GM12878 (cell line): ENCODE data around the gene PHF2. TPM values are rescaled to one million over a fixed set of nuclear protein-coding genes. Genes with fewer than 3 reads are reported as not detected.

Source experiments
- ATAC-seq: fragments of 200-7000 bp; cut with Tn5 transposase; 3 replicates; pipeline ENCODE4 v1.9.1; 2020; ENCODE audit warnings: mild to moderate bottlenecking, moderate library complexity
- BruUV-seq: library from RNA; stranded (reverse); fragments of 400-500 nt; replicated peaks from 2 replicates; lab custom pipeline; 2021; lab: Mats Ljungman, UMichigan
- CTCF ChIA-PET: fragments of 300-600 bp; sonication (Branson Sonifier 250); formaldehyde crosslinking; extraction: SDS; loops from one replicate; lab custom pipeline; 2021; ENCODE audit warnings: inconsistent platforms; lab: Yijun Ruan, JAX
- POLR2A ChIA-PET: fragments of 350-600 bp; formaldehyde crosslinking; extraction: SDS; loops from one replicate; lab custom pipeline; 2021; ENCODE audit warnings: inconsistent platforms; lab: Charles Lee
- RAD21 ChIA-PET: fragments of 300-600 bp; sonication (Branson Sonifier 250); formaldehyde crosslinking; loops from one replicate; lab custom pipeline; 2023; ENCODE audit warnings: antibody characterized with exemption; ENCODE audit not compliant: unreplicated experiment; lab: Charles Lee
- SMC1A ChIA-PET: fragments of 300-600 bp; sonication (Branson Sonifier 250); formaldehyde crosslinking; loops from one replicate; lab custom pipeline; 2023; ENCODE audit not compliant: unreplicated experiment, uncharacterized antibody; lab: Charles Lee
- DNase-seq: peaks from one replicate; pipeline ENCODE4 v3.0.0-alpha.2; 2011; ENCODE audit warnings: low read depth, low spot score
- FAIRE-seq: peaks from 3 replicates; lab custom pipeline; 2011; peaks lifted over from hg19 to GRCh38; lab: Jason Lieb, UNC
- H2AFZ ChIP-seq: 2 replicates; pipeline ENCODE4 v1.6.0; 2011; ENCODE audit warnings: low read depth, low read length, control low read depth; ENCODE audit not compliant: control insufficient read depth
- H3K27ac ChIP-seq: 2 replicates; pipeline ENCODE4 v1.5.1; 2011; ENCODE audit warnings: control low read depth; ENCODE audit not compliant: control insufficient read depth, insufficient read depth
- H3K27me3 ChIP-seq, 2 experiments: replicated peaks in 1 of 2; 2 replicates each; pipeline versions ENCODE4 v1.6.0 to v1.6.1; 2011; ENCODE audit warnings: low read length in 1 of 2; ENCODE audit not compliant: control insufficient read depth in 2 of 2, insufficient read depth in 2 of 2
- H3K36me3 ChIP-seq, 2 experiments: 2 replicates each; pipeline ENCODE4 v1.5.1; 2011; ENCODE audit warnings: low read length in 1 of 2; ENCODE audit not compliant: control insufficient read depth in 2 of 2, insufficient read depth in 2 of 2
- H3K4me1 ChIP-seq: 2 replicates; pipeline ENCODE4 v1.6.1; 2011; ENCODE audit warnings: mild to moderate bottlenecking, low read length, moderate library complexity, mixed read lengths; ENCODE audit not compliant: control insufficient read depth, insufficient read depth
- H3K4me2 ChIP-seq: 2 replicates; pipeline ENCODE4 v1.6.0; 2011; ENCODE audit warnings: control low read depth; ENCODE audit not compliant: control insufficient read depth, insufficient read depth
- H3K4me3 ChIP-seq: fragments of 200-600 bp; sonication (generic); 2 replicates; pipeline ENCODE4 v1.5.1; 2016
- H3K79me2 ChIP-seq: 2 replicates; pipeline ENCODE4 v1.6.0; 2011; ENCODE audit warnings: low read length; ENCODE audit not compliant: control insufficient read depth, insufficient read depth
- H3K9ac ChIP-seq: 2 replicates; pipeline ENCODE4 v1.8.0; 2011; ENCODE audit warnings: low read length, control low read depth, mixed read lengths; ENCODE audit not compliant: control insufficient read depth, insufficient read depth
- H3K9me3 ChIP-seq: replicated peaks from 3 replicates; pipeline ENCODE4 v1.5.1; 2011; ENCODE audit warnings: mild to moderate bottlenecking, low read length; ENCODE audit not compliant: control insufficient read depth, insufficient read depth
- H4K20me1 ChIP-seq: 2 replicates; pipeline ENCODE4 v1.6.0; 2011; ENCODE audit not compliant: control insufficient read depth, insufficient read depth
- BMI1 ChIP-seq: fragments of 450-650 bp; IDR thresholded peaks from 2 replicates; pipeline ENCODE4 v1.6.1; 2016; ENCODE audit warnings: mild to moderate bottlenecking, moderate library complexity, borderline replicate concordance
- CHD1 ChIP-seq: IDR thresholded peaks from 2 replicates; pipeline ENCODE4 v1.6.1; 2012; ENCODE audit warnings: low read depth, low read length, improper control_type of control experiment
- CHD2 ChIP-seq: IDR thresholded peaks from 2 replicates; pipeline ENCODE4 v1.6.1; 2011; ENCODE audit warnings: low read depth, low read length, improper control_type of control experiment, borderline replicate concordance
- CREM ChIP-seq: IDR thresholded peaks from 2 replicates; pipeline ENCODE4 v1.6.1; 2014; ENCODE audit warnings: antibody characterized with exemption, low read depth
- EGR1 ChIP-seq, 2 experiments: IDR thresholded peaks; 1 replicate in 1 of 2; 2 replicates in 1 of 2; pipeline ENCODE4 v1.6.1; 2011 to 2012; ENCODE audit warnings: low read depth in 2 of 2, low read length in 2 of 2, borderline replicate concordance in 1 of 2, mild to moderate bottlenecking in 1 of 2, moderate library complexity in 1 of 2
- HSF1 ChIP-seq: fragments of 150-350 bp; IDR thresholded peaks from 2 replicates; pipeline ENCODE4 v1.6.1; 2014; ENCODE audit warnings: mild to moderate bottlenecking, low read depth, low read length
- IRF5 ChIP-seq: fragments of 450-650 bp; IDR thresholded peaks from 2 replicates; pipeline ENCODE4 v1.6.1; 2017; ENCODE audit warnings: borderline replicate concordance
- PBX3 ChIP-seq: IDR thresholded peaks from 2 replicates; pipeline ENCODE4 v1.6.1; 2011; ENCODE audit warnings: mild to moderate bottlenecking, low read depth, low read length, moderate library complexity; ENCODE audit not compliant: insufficient replicate concordance
- RCOR1 ChIP-seq: conservative IDR thresholded peaks from 2 replicates; pipeline ENCODE4 v1.6.1; 2012; ENCODE audit warnings: low read depth, low read length, improper control_type of control experiment
- SMAD1 ChIP-seq: fragments of 450-650 bp; IDR thresholded peaks from 2 replicates; pipeline ENCODE4 v1.6.1; 2018; ENCODE audit warnings: mild to moderate bottlenecking, low read depth; ENCODE audit not compliant: partially characterized antibody
- SREBF2 ChIP-seq: IDR thresholded peaks from 2 replicates; pipeline ENCODE4 v1.6.1; 2012; ENCODE audit warnings: mild to moderate bottlenecking, low read length
- TCF3 ChIP-seq: IDR thresholded peaks from 2 replicates; pipeline ENCODE4 v1.6.1; 2012; ENCODE audit warnings: low read depth, mild to moderate bottlenecking, low read length, borderline replicate concordance; ENCODE audit not compliant: insufficient read depth
- WRNIP1 ChIP-seq: IDR thresholded peaks from 2 replicates; pipeline ENCODE4 v1.6.1; 2011; ENCODE audit warnings: low read depth, low read length, improper control_type of control experiment, borderline replicate concordance
- ZBTB4 ChIP-seq: fragments of 450-650 bp; formaldehyde crosslinking; IDR thresholded peaks from 2 replicates; pipeline ENCODE4 v1.4.0; 2022; ENCODE audit warnings: mild to moderate bottlenecking, moderate library complexity
- ZNF384 ChIP-seq: IDR thresholded peaks from 2 replicates; pipeline ENCODE4 v1.6.1; 2012; ENCODE audit warnings: low read depth, mild to moderate bottlenecking, low read length, improper control_type of control experiment, borderline replicate concordance
- WGBS: methylation state at CpG from one replicate; pipeline ENCODE4 v1.1.6; 2016; ENCODE audit warnings: low lambda C conversion rate; ENCODE audit not compliant: insufficient replicate concordance, insufficient coverage; ENCODE audit errors: missing lambda C conversion rate; 5-methylcytosine and 5-hydroxymethylcytosine counted together
- in situ Hi-C: fragments of 300-500 bp; cut with MboI; formaldehyde crosslinking; loops from 9 replicates; pipeline ENCODE4 v1.14.3; 2018; ENCODE audit warnings: mixed read lengths
- intact Hi-C: fragments of 100-400 bp; cut with micrococcal nuclease; formaldehyde crosslinking; loops from one replicate; pipeline ENCODE4 v1.14.2; 2022; ENCODE audit not compliant: unreplicated experiment
- polyA plus RNA-seq, 11 experiments: library from polyadenylated mRNA; depleted of rRNA in 4 of 11; unstranded in 6 of 11; stranded (reverse) in 5 of 11; fragments of >200 nt; fragmentation: Nextera tagmentation in 4 of 11; fragmentation: Illumina TruSeq in 1 of 11; extraction: Ambion mirVana in 4 of 11; extraction: Trizol in 1 of 11; gene quantifications; 1 replicate in 1 of 11; 2 replicates in 10 of 11; pipeline versions ENCODE4 v1.2.1 to v1.2.3, GENCODE V29; 2011 to 2016; ENCODE audit warnings: inconsistent platforms in 2 of 11, missing spikeins in 2 of 11, low read depth in 1 of 11
- total RNA-seq, 4 experiments: library from RNA; depleted of rRNA in 3 of 4; stranded (reverse); fragments of >200 nt in 3 of 4; fragmentation: Illumina TruSeq in 1 of 4; extraction: Trizol in 1 of 4; gene quantifications; 2 replicates each; pipeline versions ENCODE4 v1.2.1 to v1.2.3, GENCODE V29; 2013 to 2021

The PHF2 gene
- total and polyA plus RNA-seq, 10 of the 15 experiments (the other 5 are each of a cell fraction or from before 2014, with no cell fraction given): 0.34 to 13.3 (median 5.5) TPM

- TF ChIP-seq ZBTB4 (no peak), TCF3 (no peak), CREM (no peak)
These were observed 1.7 kb downstream of the PHF2 start (continued) for GRCh38 chr9:93577975-93578682.

GRCh38 chr9:93578844-93579243, 2.5 kb downstream of the PHF2 start:
- CTCF ChIA-PET: interaction anchor here (1.1 to 1.2 kb wide), 2 partner anchors 12 to 14 kb away, joined by 3 to 6 read pairs; no protein-coding TSS in a partner anchor
- DNase-seq (no peak), ATAC-seq (no peak), FAIRE-seq (no peak)
- H3K4me2 ChIP-seq: peak overlapping the region; percentile 17; the same call in 1 of the 2 replicates
- peaks cover 11% of the 10 kb centered on the region for H3K4me1 ChIP-seq
- no peak overlapping the region for H3K9ac ChIP-seq
- SMC1A ChIA-PET: no interaction called here
- no peak overlapping the region for H2AFZ ChIP-seq
- H4K20me1 ChIP-seq: no peaks in the 10 kb centered on the region
- H3K36me3 ChIP-seq: no peaks in the 10 kb centered on the region
- POLR2A ChIA-PET: no interaction called here
- 62% methylated on average over 5 of the region's 5 CpGs for WGBS
- in situ Hi-C loops: no loop called here
- intact Hi-C loops: no loop called here
- H3K27me3 ChIP-seq: no peaks in the 10 kb centered on the region
- RAD21 ChIA-PET: no interaction called here
- no peaks in the 10 kb centered on the region; the same call in 2 of the 3 replicates for H3K9me3 ChIP-seq
- peaks cover 6% of the 10 kb centered on the region for H3K79me2 ChIP-seq
- no peak overlapping the region for H3K27ac ChIP-seq
- H3K4me3 ChIP-seq: no peak overlapping the region
- BruUV-seq: no TSS peak
- TF ChIP-seq EGR1 (IDR thresholded peaks at IDR 0.05; ENCODE audit: borderline replicate concordance in 1 of 2, low read depth in 2 of 2, low read length in 2 of 2) (no peak), ZNF384 (no peak), SMAD1 (no peak), PBX3 (no peak), CHD1 (no peak), SREBF2 (no peak), CHD2 (no peak), RCOR1 (no peak), WRNIP1 (no peak), BMI1 (no peak), IRF5 (no peak), HSF1 (no peak)
